HG02571 (cell line): Measurements from ENCODE around the gene LINC01488.

Experiments used
- ATAC-seq: cut with Tn5 transposase; IDR thresholded peaks from one replicate; pipeline ENCODE4 v1.9.1; 2021; ENCODE audit warnings: mild to moderate bottlenecking, moderate library complexity; ENCODE audit not compliant: unreplicated experiment

The LINC01488 gene

GRCh38 chr11:69504127-69504526 lies 22.7 kb downstream of the LINC01488 start:
- no peak for ATAC-seq

DNA sequence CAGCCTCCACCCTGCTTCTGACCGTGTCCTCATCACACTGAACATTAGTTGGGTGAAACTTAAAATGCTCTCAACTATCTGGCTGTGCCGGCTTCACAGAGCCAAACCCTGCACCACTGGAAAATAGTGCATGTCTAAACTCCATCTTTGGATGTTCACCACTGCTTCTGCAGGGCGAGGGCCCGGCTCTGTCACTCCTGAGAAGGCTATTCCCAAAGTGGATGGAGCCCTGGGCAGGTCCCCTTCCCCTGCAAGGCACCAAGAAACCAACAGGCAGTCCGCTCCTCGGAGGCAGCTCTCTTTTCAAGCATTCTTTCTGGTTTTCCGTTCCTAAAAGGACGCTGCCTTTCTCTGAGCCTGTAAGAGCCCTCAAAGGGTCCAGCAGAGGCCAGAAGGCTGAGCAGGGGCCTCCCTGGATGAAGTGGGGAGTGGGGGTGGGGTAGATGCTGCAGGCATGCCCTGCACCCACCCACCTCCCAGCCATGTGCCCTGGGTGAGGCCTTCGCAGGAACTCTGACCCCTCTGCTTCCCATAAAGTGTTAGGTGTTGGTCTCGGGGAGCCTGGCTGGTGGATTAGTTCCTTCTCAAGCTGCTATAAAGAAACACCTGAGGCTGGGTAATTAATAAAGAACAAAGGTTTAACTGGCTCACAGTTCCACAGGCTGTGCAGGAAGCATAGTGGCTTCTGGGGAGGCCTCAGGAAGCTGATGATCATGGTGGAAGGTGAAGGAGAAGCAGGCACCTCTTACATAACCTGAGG lies 23.3 kb downstream of the LINC01488 start:
- ATAC-seq = no peak

DNA sequence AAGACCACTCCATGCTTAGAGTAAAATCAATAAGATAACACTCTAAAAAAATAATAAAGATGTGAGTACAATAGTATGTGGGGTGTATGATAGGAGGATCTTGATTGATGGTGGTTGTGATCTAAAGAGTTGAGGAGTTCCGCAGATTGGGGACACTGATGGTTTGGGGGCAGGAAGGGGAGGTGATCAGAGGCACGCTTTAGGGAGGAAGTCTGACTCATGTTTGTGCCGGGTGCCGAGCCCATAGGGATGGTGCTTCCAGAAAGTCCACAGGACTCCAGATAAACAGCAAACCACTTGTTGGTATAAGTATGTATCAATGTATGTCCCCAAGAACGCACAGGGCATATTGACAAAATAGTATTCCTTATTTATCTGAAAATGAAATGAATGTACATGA lies 27.5 kb downstream of the LINC01488 start:
- no peak for ATAC-seq

- ATAC-seq = no peak
Measured at GRCh38 chr11:69509381-69509780, 27.9 kb downstream of the LINC01488 start.

DNA sequence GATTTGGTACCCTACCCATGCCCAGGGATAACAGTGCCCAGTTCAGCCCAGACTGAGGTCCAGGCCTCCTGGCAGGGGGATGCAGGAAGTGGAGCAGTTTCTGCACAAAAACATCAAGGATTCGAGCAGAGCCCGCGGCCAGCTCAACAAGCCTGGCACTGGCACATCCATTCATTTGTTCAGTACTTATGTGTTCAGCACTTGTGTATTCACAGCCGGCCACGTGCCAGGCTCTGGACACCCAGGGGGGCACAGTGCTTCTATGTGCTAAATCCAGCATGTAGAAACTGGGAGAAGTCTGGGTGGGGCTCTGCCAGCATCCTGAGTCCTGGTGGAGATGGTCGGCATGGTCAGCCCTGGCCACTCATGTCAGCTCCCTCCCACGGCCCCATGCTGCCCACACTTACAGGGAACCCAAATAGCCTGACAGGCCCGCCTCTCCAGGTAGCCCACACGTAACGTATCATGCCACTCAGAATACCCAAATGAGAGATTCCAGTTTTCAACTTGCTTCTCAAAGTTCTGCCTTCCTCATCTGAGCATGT lies 28.5 kb downstream of the LINC01488 start:
- no peak for ATAC-seq

GRCh38 chr11:69510471-69511357 lies 29.3 kb downstream of the LINC01488 start:
- ATAC-seq = no peak

DNA sequence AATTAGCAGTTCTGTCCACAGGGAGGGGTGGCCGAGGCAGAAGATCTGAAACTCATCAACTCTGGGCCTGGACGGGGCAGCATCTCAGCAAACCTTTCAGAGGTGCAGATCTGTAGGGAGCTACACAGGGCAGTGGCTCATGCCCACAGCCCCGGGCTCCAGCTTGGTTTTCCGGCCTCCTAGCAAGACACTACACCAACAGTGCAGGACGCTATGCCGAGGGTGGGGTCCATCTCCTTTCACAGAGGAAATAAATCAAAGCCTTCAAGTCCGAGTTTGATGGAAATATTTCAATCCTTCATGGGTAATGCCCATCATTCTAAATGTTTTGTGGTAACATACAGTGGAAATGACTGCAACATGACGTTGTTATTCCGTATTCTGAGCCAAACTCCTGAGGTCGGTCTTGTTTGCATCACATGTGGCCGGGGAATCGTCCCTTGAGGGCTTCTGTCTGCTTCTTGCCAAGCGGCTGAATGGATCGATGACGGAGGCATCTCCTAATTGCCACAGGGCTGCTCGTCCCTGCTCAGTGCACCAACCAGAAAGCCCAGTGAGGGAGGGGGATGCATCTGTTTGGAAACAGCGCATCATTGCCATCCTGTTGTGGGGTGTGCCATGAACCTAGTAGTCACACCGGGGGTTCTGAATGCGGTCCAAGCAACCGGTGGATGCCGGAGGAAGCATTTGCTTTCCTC lies 30.0 kb downstream of the LINC01488 start:
- no peak for ATAC-seq

- ATAC-seq = no peak
Measured at GRCh38 chr11:69512136-69512535, 30.7 kb downstream of the LINC01488 start.

- ATAC-seq = no peak
Measured at GRCh38 chr11:69512790-69513189, 31.3 kb downstream of the LINC01488 start.

DNA sequence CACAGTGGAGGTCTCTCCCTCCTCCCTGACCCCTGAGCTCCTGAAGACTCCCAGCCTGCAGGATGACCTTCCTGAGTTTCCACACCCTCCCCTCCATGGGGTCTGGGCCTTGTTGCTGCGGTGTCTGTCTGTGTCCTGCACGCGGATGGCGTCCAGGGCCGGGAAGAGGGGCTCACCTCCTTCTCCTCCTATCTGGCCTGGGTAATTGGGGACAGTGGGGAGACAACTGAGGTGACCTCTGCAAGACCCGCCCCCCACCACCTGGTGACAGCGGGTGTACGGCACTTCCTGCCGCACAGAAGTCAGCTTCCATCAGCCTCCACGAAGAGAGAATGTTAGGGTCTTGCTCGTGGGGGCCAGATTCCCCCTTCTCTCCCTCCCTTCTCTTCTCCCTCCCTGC lies 31.7 kb downstream of the LINC01488 start:
- no peak for ATAC-seq

GRCh38 chr11:69513663-69514224 lies 32.3 kb downstream of the LINC01488 start:
- ATAC-seq = no peak

- ATAC-seq = no peak
Measured at GRCh38 chr11:69514771-69515170, 33.3 kb downstream of the LINC01488 start.

- no peak for ATAC-seq
Measured at GRCh38 chr11:69515271-69516245, 34.1 kb downstream of the LINC01488 start.

DNA sequence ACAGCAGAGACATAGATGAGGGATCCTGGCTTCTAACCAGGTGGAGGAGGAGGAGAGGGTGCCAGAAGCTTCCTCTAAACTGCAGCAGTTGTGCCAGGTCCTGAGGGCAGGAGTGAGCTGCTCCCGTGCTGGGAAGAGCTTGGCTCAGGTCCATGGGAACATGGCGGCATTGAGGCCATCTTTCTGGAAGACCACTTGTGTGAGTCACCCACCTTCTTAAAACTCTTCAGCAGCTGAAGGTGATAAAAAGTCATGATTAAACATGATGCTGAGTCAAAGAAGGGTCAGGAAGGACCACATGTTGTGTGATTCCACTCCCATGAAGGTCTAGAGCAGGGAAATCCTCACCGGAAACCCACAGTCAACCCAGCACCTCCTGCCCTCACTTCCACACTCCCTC lies 35.1 kb downstream of the LINC01488 start:
- ATAC-seq = no peak

- no peak for ATAC-seq
Measured at GRCh38 chr11:69518081-69518950, 36.9 kb downstream of the LINC01488 start.

- no peak for ATAC-seq
Measured at GRCh38 chr11:69520186-69520916, 38.9 kb downstream of the LINC01488 start.

GRCh38 chr11:69521457-69521856 lies 40.0 kb downstream of the LINC01488 start:
- no peak for ATAC-seq

DNA sequence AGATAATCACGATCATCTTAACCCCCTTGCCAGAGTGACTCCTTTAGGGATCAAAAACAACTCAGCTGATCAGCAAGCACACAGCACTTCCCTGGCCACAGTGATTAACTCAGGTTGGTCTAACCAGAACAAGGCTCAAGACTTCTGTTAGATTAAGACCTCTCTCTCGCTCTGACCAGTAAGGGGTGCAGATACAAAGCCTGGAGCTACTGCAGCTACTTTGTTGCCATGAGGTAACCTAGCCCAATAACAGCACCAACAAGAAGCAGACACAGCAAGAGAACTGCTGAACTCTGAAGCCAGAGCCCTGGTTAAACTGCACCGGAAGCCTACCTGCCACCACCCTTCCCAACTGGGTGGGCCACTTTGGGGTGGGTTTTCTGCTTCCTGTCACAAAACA lies 42.0 kb downstream of the LINC01488 start:
- no peak for ATAC-seq
